Measurements from ENCODE around the gene PIK3CD. TPM values are rescaled to one million over a fixed set of nuclear protein-coding genes. Genes with fewer than 3 reads are reported as not detected.

The PIK3CD gene
- total RNA-seq, 2 experiments from 2014 or later, result 152 to 158 TPM

GRCh38 chr1:9735800-9736199, 84.3 kb downstream of the PIK3CD start:
- DNase-seq (no peak), ATAC-seq (no peak)
- H3K9me3 Mint-ChIP-seq, result no peaks in the 10 kb centered on the region
- H3K27me3 Mint-ChIP-seq, result no peaks in the 10 kb centered on the region
- CTCF ChIA-PET, result no interaction called here
- intact Hi-C loops (cut with micrococcal nuclease), result no loop called here
- H3K27ac Mint-ChIP-seq, result no peak overlapping the region
- POLR2A ChIA-PET, result interaction anchor here (1.1 kb wide), 1 partner anchor 24 kb away, joined by 3 read pairs; no protein-coding TSS in a partner anchor
- H3K36me3 Mint-ChIP-seq (ENCODE audit: low read depth), result peaks cover 41% of the 10 kb centered on the region
- H3K4me1 Mint-ChIP-seq (ENCODE audit: low read depth), result peaks cover 20% of the 10 kb centered on the region
- no peak overlapping the region for H3K4me3 Mint-ChIP-seq
- no peak for TF ChIP-seq CTCF (IDR thresholded peaks at IDR 0.05)

GRCh38 chr1:9736241-9736640, 84.7 kb downstream of the PIK3CD start:
- no peak for TF ChIP-seq CTCF (IDR thresholded peaks at IDR 0.05)
- no peaks in the 10 kb centered on the region for H3K9me3 Mint-ChIP-seq
- CTCF ChIA-PET, result interaction anchor here (0.8 kb wide), 1 partner anchor 46 kb away, joined by 3 read pairs; no protein-coding TSS in a partner anchor
- no peak overlapping the region for H3K27ac Mint-ChIP-seq
- H3K27me3 Mint-ChIP-seq, result no peaks in the 10 kb centered on the region
- H3K4me3 Mint-ChIP-seq, result no peak overlapping the region
- H3K36me3 Mint-ChIP-seq (ENCODE audit: low read depth), result peaks cover 36% of the 10 kb centered on the region
- POLR2A ChIA-PET, result no interaction called here
- H3K4me1 Mint-ChIP-seq (ENCODE audit: low read depth), result peaks cover 17% of the 10 kb centered on the region
- intact Hi-C loops (cut with micrococcal nuclease), result no loop called here
- ATAC-seq, result no peak
- DNase-seq, result no peak

GRCh38 chr1:9737057-9737456, 85.5 kb downstream of the PIK3CD start:
- no peak for TF ChIP-seq CTCF (IDR thresholded peaks at IDR 0.05)
- Mint-ChIP-seq H3K36me3 (ENCODE audit: low read depth) (peaks cover 29% of the 10 kb centered on the region), H3K27me3 (no peaks in the 10 kb centered on the region), H3K4me3 (no peak overlapping the region), H3K4me1 (ENCODE audit: low read depth) (peaks cover 10% of the 10 kb centered on the region), H3K27ac (no peak overlapping the region), H3K9me3 (no peaks in the 10 kb centered on the region)
- intact Hi-C loops (cut with micrococcal nuclease), result no loop called here
- ChIA-PET POLR2A (no interaction called here), CTCF (interaction anchor here (0.6 to 1.3 kb wide), 3 partner anchors 45 to 270 kb away, joined by 3 to 4 read pairs (median 3); no protein-coding TSS in a partner anchor)
- DNase-seq (no peak), ATAC-seq (no peak)

- Mint-ChIP-seq H3K4me1 (ENCODE audit: low read depth) (peaks cover 6% of the 10 kb centered on the region), H3K27ac (no peak overlapping the region), H3K9me3 (no peaks in the 10 kb centered on the region), H3K27me3 (no peaks in the 10 kb centered on the region), H3K4me3 (no peak overlapping the region), H3K36me3 (ENCODE audit: low read depth) (peaks cover 24% of the 10 kb centered on the region)
- intact Hi-C loops (cut with micrococcal nuclease), result no loop called here
- ATAC-seq, result no peak
- CTCF ChIA-PET, result interaction anchor here (0.6 to 1.7 kb wide), 3 partner anchors 16 to 271 kb away, joined by 3 to 5 read pairs (median 4); no protein-coding TSS in a partner anchor
- no peak for DNase-seq
- TF ChIP-seq CTCF (IDR thresholded peaks at IDR 0.05), result no peak
- POLR2A ChIA-PET, result interaction anchor here (0.6 kb wide), 1 partner anchor 123 kb away, joined by 4 read pairs; no protein-coding TSS in a partner anchor
Measured at GRCh38 chr1:9737671-9738070, 86.1 kb downstream of the PIK3CD start.

- Mint-ChIP-seq H3K4me3 (no peak overlapping the region), H3K36me3 (ENCODE audit: low read depth) (peaks cover 17% of the 10 kb centered on the region), H3K4me1 (ENCODE audit: low read depth) (no peaks in the 10 kb centered on the region), H3K27me3 (no peaks in the 10 kb centered on the region), H3K9me3 (no peaks in the 10 kb centered on the region), H3K27ac (no peak overlapping the region)
- no peak for TF ChIP-seq CTCF (IDR thresholded peaks at IDR 0.05)
- POLR2A ChIA-PET, result interaction anchor here (0.6 to 1.4 kb wide), 3 partner anchors 9 to 154 kb away, joined by 3 to 4 read pairs (median 3); no protein-coding TSS in a partner anchor
- CTCF ChIA-PET, result no interaction called here
- ATAC-seq, result no peak
- intact Hi-C loops (cut with micrococcal nuclease), result no loop called here
- DNase-seq, result no peak
Measured at GRCh38 chr1:9744106-9744799, 92.7 kb downstream of the PIK3CD start.
